ENCODE results near the gene COL4A6.

Gene COL4A6

GRCh38 chrX:108250654-108251579 lies 187.3 kb downstream of the COL4A6 start:
- Histone ChIP-seq H2AFZ (no peak overlapping the region), H3K9ac (no peak overlapping the region)

GRCh38 chrX:108246304-108246954 lies 191.8 kb downstream of the COL4A6 start:
- Histone ChIP-seq H3K9ac (no peak overlapping the region), H3K4me1 (no peaks in the 10 kb centered on the region), H3K27me3 (ENCODE audit: control insufficient read depth, insufficient read depth, low read length) (no peaks in the 10 kb centered on the region), H3K27ac (no peak overlapping the region), H3K4me2 (ENCODE audit: low read length) (no peak overlapping the region), H3K79me2 (no peaks in the 10 kb centered on the region), H3K4me3 (ENCODE audit: low read depth, low read length) (no peak overlapping the region), H2AFZ (no peak overlapping the region), H3K9me3 (ENCODE audit: control insufficient read depth, low read length) (no peaks in the 10 kb centered on the region), H3K36me3 (ENCODE audit: control insufficient read depth, insufficient read depth, low read length) (no peaks in the 10 kb centered on the region)
- no peak for TF ChIP-seq CTCF (IDR thresholded peaks at IDR 0.05)

More at GRCh38 chrX:108250654-108251579, 187.3 kb downstream of the COL4A6 start:
- H3K79me2 ChIP-seq, result no peaks in the 10 kb centered on the region
- TF ChIP-seq CTCF (IDR thresholded peaks at IDR 0.05), result no peak
- no peaks in the 10 kb centered on the region for H3K27me3 ChIP-seq (ENCODE audit: control insufficient read depth, insufficient read depth, low read length)
- H3K36me3 ChIP-seq (ENCODE audit: control insufficient read depth, insufficient read depth, low read length), result no peaks in the 10 kb centered on the region
- H3K4me3 ChIP-seq (ENCODE audit: low read depth, low read length), result no peak overlapping the region
- no peak overlapping the region for H3K27ac ChIP-seq
- H3K9me3 ChIP-seq (ENCODE audit: control insufficient read depth, low read length), result no peaks in the 10 kb centered on the region
- H3K4me2 ChIP-seq (ENCODE audit: low read length), result no peak overlapping the region
- H3K4me1 ChIP-seq, result no peaks in the 10 kb centered on the region

GRCh38 chrX:108245462-108245861 lies 192.8 kb downstream of the COL4A6 start:
- no peak overlapping the region for H3K9ac ChIP-seq
- no peak overlapping the region for H3K27ac ChIP-seq
- H3K27me3 ChIP-seq (ENCODE audit: control insufficient read depth, insufficient read depth, low read length), result no peaks in the 10 kb centered on the region
- H3K79me2 ChIP-seq, result no peaks in the 10 kb centered on the region
- no peak overlapping the region for H3K4me3 ChIP-seq (ENCODE audit: low read depth, low read length)
- no peaks in the 10 kb centered on the region for H3K36me3 ChIP-seq (ENCODE audit: control insufficient read depth, insufficient read depth, low read length)
- no peak overlapping the region for H2AFZ ChIP-seq
- no peaks in the 10 kb centered on the region for H3K4me1 ChIP-seq
- no peak for TF ChIP-seq CTCF (IDR thresholded peaks at IDR 0.05)
- no peaks in the 10 kb centered on the region for H3K9me3 ChIP-seq (ENCODE audit: control insufficient read depth, low read length)
- H3K4me2 ChIP-seq (ENCODE audit: low read length), result no peak overlapping the region

GRCh38 chrX:108235986-108236385 lies 202.2 kb downstream of the COL4A6 start:
- H3K9ac ChIP-seq, result no peak overlapping the region
- H3K9me3 ChIP-seq (ENCODE audit: control insufficient read depth, low read length), result no peaks in the 10 kb centered on the region
- H2AFZ ChIP-seq, result no peak overlapping the region
- TF ChIP-seq CTCF (IDR thresholded peaks at IDR 0.05), result no peak
- no peaks in the 10 kb centered on the region for H3K36me3 ChIP-seq (ENCODE audit: control insufficient read depth, insufficient read depth, low read length)
- H3K27ac ChIP-seq, result no peak overlapping the region
- no peak overlapping the region for H3K4me3 ChIP-seq (ENCODE audit: low read depth, low read length)
- H3K4me2 ChIP-seq (ENCODE audit: low read length), result no peak overlapping the region
- H3K4me1 ChIP-seq, result no peaks in the 10 kb centered on the region
- no peaks in the 10 kb centered on the region for H3K79me2 ChIP-seq
- H3K27me3 ChIP-seq (ENCODE audit: control insufficient read depth, insufficient read depth, low read length), result no peaks in the 10 kb centered on the region
